IPS-20b (cell line): Measurements from ENCODE around the gene KIF23.

Experiments
- H3K27ac ChIP-seq: one replicate; pipeline ENCODE4 v1.5.1; 2013; ENCODE audit warnings: low read length
- H3K27me3 ChIP-seq: 2 replicates; pipeline ENCODE4 v1.6.1; 2013; ENCODE audit warnings: mild to moderate bottlenecking, low read length, inconsistent platforms; ENCODE audit not compliant: insufficient read depth
- H3K36me3 ChIP-seq: 2 replicates; pipeline ENCODE4 v1.6.1; 2013; ENCODE audit warnings: low read depth, mild to moderate bottlenecking, inconsistent platforms, low read length, moderate library complexity; ENCODE audit not compliant: insufficient read depth
- H3K4me1 ChIP-seq: 2 replicates; pipeline ENCODE4 v1.6.1; 2013; ENCODE audit warnings: mild to moderate bottlenecking, control low read depth, inconsistent platforms, low read length, moderate library complexity; ENCODE audit not compliant: insufficient read depth
- H3K4me3 ChIP-seq: 2 replicates; pipeline ENCODE4 v1.5.1; 2013; ENCODE audit warnings: mild to moderate bottlenecking, low read length, inconsistent platforms
- H3K9ac ChIP-seq: 2 replicates; pipeline ENCODE4 v1.6.1; 2013; ENCODE audit warnings: low read depth, mild to moderate bottlenecking, inconsistent platforms, low read length, moderate library complexity
- H3K9me3 ChIP-seq: 2 replicates; pipeline ENCODE4 v1.6.1; 2013; ENCODE audit warnings: mild to moderate bottlenecking, low read depth, low read length, inconsistent platforms; ENCODE audit not compliant: insufficient read depth

KIF23 gene

GRCh38 chr15:69457304-69458280, 43.4 kb downstream of the KIF23 start:
- Histone ChIP-seq H3K4me3 (no peak overlapping the region), H3K4me1 (peaks cover 6% of the 10 kb centered on the region; the same call in 1 of the 2 replicates), H3K9me3 (no peaks in the 10 kb centered on the region), H3K9ac (no peak overlapping the region), H3K27ac (no peak overlapping the region), H3K27me3 (0 out of 2 replicates have a peak, but pooled peaks cover 4% of the 10 kb centered on the region), H3K36me3 (peaks cover 42% of the 10 kb centered on the region)

GRCh38 chr15:69459066-69459465, 44.9 kb downstream of the KIF23 start:
- Histone ChIP-seq H3K9me3 (no peaks in the 10 kb centered on the region), H3K27ac (no peak overlapping the region), H3K9ac (no peak overlapping the region), H3K27me3 (0 out of 2 replicates have a peak, but pooled peaks cover 4% of the 10 kb centered on the region), H3K4me1 (peaks cover 12% of the 10 kb centered on the region; the same call in 1 of the 2 replicates), H3K36me3 (peaks cover 32% of the 10 kb centered on the region), H3K4me3 (no peak overlapping the region)

GRCh38 chr15:69460481-69460880, 46.3 kb downstream of the KIF23 start:
- Histone ChIP-seq H3K9me3 (no peaks in the 10 kb centered on the region), H3K27me3 (0 out of 2 replicates have a peak, but pooled peaks cover 4% of the 10 kb centered on the region), H3K27ac (no peak overlapping the region), H3K9ac (no peak overlapping the region), H3K4me3 (no peak overlapping the region), H3K4me1 (peaks cover 6% of the 10 kb centered on the region; the same call in 1 of the 2 replicates), H3K36me3 (peaks cover 18% of the 10 kb centered on the region)

GRCh38 chr15:69462030-69462492, 47.9 kb downstream of the KIF23 start:
- H3K27ac ChIP-seq = no peak overlapping the region
- peak overlapping the region; percentile 33; the same call in 1 of the 2 replicates for H3K9ac ChIP-seq

GRCh38 chr15:69462493-69463181, 48.5 kb downstream of the KIF23 start:
- Histone ChIP-seq H3K9me3 (no peaks in the 10 kb centered on the region), H3K27ac (peak overlapping the region; percentile 70), H3K4me3 (peak overlapping the region; percentile 66), H3K9ac (peak overlapping the region; percentile 88), H3K27me3 (0 out of 2 replicates have a peak, but pooled peaks cover 4% of the 10 kb centered on the region), H3K4me1 (peaks cover 6% of the 10 kb centered on the region; the same call in 1 of the 2 replicates), H3K36me3 (no peaks in the 10 kb centered on the region)

More at GRCh38 chr15:69462030-69462492, 47.9 kb downstream of the KIF23 start:
- Histone ChIP-seq H3K27me3 (0 out of 2 replicates have a peak, but pooled peaks cover 4% of the 10 kb centered on the region), H3K9me3 (no peaks in the 10 kb centered on the region), H3K4me1 (peaks cover 6% of the 10 kb centered on the region; the same call in 1 of the 2 replicates), H3K36me3 (peaks cover 2% of the 10 kb centered on the region; the same call in 1 of the 2 replicates), H3K4me3 (peak overlapping the region; percentile 49; the same call in 1 of the 2 replicates)

- peaks cover 6% of the 10 kb centered on the region; the same call in 1 of the 2 replicates for H3K4me1 ChIP-seq
- 0 out of 2 replicates have a peak, but pooled peaks cover 4% of the 10 kb centered on the region for H3K27me3 ChIP-seq
- peak overlapping the region; percentile 88 for H3K9ac ChIP-seq
- H3K4me3 ChIP-seq = peak overlapping the region; percentile 66
- H3K9me3 ChIP-seq = no peaks in the 10 kb centered on the region
- no peaks in the 10 kb centered on the region for H3K36me3 ChIP-seq
- peak overlapping the region; percentile 70 for H3K27ac ChIP-seq
Measured at GRCh38 chr15:69463182-69463756, 49.1 kb downstream of the KIF23 start.

- Histone ChIP-seq H3K4me1 (peaks cover 6% of the 10 kb centered on the region; the same call in 1 of the 2 replicates), H3K36me3 (no peaks in the 10 kb centered on the region), H3K27ac (no peak overlapping the region), H3K9ac (no peak overlapping the region), H3K27me3 (0 out of 2 replicates have a peak, but pooled peaks cover 4% of the 10 kb centered on the region), H3K4me3 (no peak overlapping the region), H3K9me3 (no peaks in the 10 kb centered on the region)
Measured at GRCh38 chr15:69465253-69465652, 51.1 kb downstream of the KIF23 start.

GRCh38 chr15:69466733-69467132, 52.6 kb downstream of the KIF23 start:
- no peak overlapping the region for H3K9ac ChIP-seq
- H3K27me3 ChIP-seq = 0 out of 2 replicates have a peak, but pooled peaks cover 4% of the 10 kb centered on the region
- H3K4me1 ChIP-seq = peaks cover 6% of the 10 kb centered on the region; the same call in 1 of the 2 replicates
- H3K9me3 ChIP-seq = no peaks in the 10 kb centered on the region
- H3K4me3 ChIP-seq = no peak overlapping the region
- no peak overlapping the region for H3K27ac ChIP-seq
- no peaks in the 10 kb centered on the region for H3K36me3 ChIP-seq

GRCh38 chr15:69467636-69468035, 53.5 kb downstream of the KIF23 start:
- Histone ChIP-seq H3K4me3 (no peak overlapping the region), H3K4me1 (peaks cover 6% of the 10 kb centered on the region; the same call in 1 of the 2 replicates), H3K9ac (no peak overlapping the region), H3K9me3 (no peaks in the 10 kb centered on the region), H3K36me3 (no peaks in the 10 kb centered on the region), H3K27me3 (no peaks in the 10 kb centered on the region), H3K27ac (no peak overlapping the region)

- Histone ChIP-seq H3K4me3 (no peak overlapping the region), H3K9me3 (no peaks in the 10 kb centered on the region), H3K4me1 (peaks cover under 1% of the 10 kb centered on the region; the same call in 1 of the 2 replicates), H3K27me3 (no peaks in the 10 kb centered on the region), H3K27ac (no peak overlapping the region), H3K9ac (no peak overlapping the region), H3K36me3 (no peaks in the 10 kb centered on the region)
Measured at GRCh38 chr15:69468241-69469121, 54.3 kb downstream of the KIF23 start.
